ENCODE results near the gene ABL2. TPM values are rescaled to one million over a fixed set of nuclear protein-coding genes. Genes with fewer than 3 reads are reported as not detected.
A peak's percentile ranks its signal among the peaks of the same experiment; 100 is the strongest.

Gene ABL2
- total and polyA plus RNA-seq, 9 of the 15 experiments (the other 6 are each of a cell fraction or from before 2014, with no cell fraction given) = 1.4 to 15.0 (median 8.6) TPM

DNA sequence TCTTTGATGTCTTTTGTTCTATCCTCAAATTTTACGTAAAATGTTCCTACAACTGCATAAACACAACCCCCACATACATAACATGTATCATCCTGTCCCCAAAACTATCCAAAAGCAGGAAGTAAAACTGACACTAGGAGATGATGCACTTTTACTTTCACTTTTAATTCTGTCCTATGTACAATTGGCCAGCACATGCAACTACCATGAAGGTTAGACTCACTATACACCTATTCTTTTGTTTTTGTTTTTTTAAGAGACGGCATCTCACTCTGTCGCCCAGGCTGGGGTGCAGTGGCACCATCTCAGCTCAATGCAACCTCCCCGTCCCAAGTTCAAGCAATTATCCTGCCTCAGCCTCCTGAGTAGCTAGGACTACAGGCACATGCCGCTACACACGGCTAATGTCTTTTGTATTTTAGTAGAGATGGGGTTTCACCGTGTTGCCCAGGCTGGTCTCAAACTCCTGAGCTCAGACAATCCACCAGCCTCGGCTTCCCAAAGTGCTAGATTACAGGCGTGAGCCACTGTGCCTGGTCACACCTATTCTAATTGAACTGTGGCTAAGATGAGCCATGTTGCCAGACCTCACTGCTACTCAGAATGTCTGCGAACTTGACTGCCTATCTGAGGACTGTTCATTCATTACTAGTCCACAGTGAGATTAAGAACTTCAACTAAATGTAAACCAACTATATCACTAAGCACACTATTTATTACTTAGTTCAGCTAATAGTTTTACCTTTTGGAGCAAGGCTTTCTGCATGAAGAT lies 99.6 kb downstream of the ABL2 start:
- POLR2A ChIA-PET = interaction anchor here (0.6 to 1.0 kb wide), 2 partner anchors 9 to 320 kb away, joined by 3 to 4 read pairs; no protein-coding TSS in a partner anchor
- TF ChIP-seq NFE2 (IDR thresholded peaks at IDR 0.05; ENCODE audit: low read depth) = no peak
- no peak for TF ChIP-seq MYNN (IDR thresholded peaks at IDR 0.05)
- no peak for TF ChIP-seq MYNN (CRISPR knock-in tag; IDR thresholded peaks at IDR 0.05)
- no peak for TF ChIP-seq POLR3G (IDR thresholded peaks at IDR 0.05; ENCODE audit: extremely low read depth, insufficient read length, insufficient replicate concordance)
- 0 out of 2 replicates have a peak, but pooled peaks have one; percentile 31 for TF ChIP-seq ZNF165 (CRISPR knock-in tag; IDR thresholded peaks at IDR 0.05; ENCODE audit: borderline replicate concordance)
- TF ChIP-seq, protein P1, sequence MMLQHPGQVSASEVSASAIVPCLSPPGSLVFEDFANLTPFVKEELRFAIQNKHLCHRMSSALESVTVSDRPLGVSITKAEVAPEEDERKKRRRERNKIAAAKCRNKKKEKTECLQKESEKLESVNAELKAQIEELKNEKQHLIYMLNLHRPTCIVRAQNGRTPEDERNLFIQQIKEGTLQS (IDR thresholded peaks at IDR 0.05) = no peak
- TF ChIP-seq, protein P1 (CRISPR knock-in tag; conservative IDR thresholded peaks at IDR 0.05) = no peak
- TF ChIP-seq, protein P2, sequence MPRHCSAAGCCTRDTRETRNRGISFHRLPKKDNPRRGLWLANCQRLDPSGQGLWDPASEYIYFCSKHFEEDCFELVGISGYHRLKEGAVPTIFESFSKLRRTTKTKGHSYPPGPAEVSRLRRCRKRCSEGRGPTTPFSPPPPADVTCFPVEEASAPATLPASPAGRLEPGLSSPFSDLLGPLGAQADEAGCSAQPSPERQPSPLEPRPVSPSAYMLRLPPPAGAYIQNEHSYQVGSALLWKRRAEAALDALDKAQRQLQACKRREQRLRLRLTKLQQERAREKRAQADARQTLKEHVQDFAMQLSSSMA (CRISPR knock-in tag; IDR thresholded peaks at IDR 0.05) = no peak
- TF ChIP-seq DACH1 (IDR thresholded peaks at IDR 0.05; ENCODE audit: partially characterized antibody) = no peak
- no peak for TF ChIP-seq ZNF197 (CRISPR knock-in tag; IDR thresholded peaks at IDR 0.05; ENCODE audit: low read depth)
- no peak for TF ChIP-seq ZNF184 (CRISPR knock-in tag; IDR thresholded peaks at IDR 0.05)
- TF ChIP-seq RBM34 (IDR thresholded peaks at IDR 0.05; ENCODE audit: borderline replicate concordance, insufficient read depth, low read length) = no peak
- peak; percentile 68 for TF ChIP-seq MYC (IDR thresholded peaks at IDR 0.05; ENCODE audit: low read depth, low read length)
- TF ChIP-seq MYC (CRISPR knock-in tag; IDR thresholded peaks at IDR 0.05; ENCODE audit: borderline replicate concordance, low read depth) = no peak
- TF ChIP-seq GABPB1 (CRISPR knock-in tag; IDR thresholded peaks at IDR 0.05) = no peak
- no peak for TF ChIP-seq ZNF561 (CRISPR knock-in tag; conservative IDR thresholded peaks at IDR 0.05)
- TF ChIP-seq, protein P3, sequence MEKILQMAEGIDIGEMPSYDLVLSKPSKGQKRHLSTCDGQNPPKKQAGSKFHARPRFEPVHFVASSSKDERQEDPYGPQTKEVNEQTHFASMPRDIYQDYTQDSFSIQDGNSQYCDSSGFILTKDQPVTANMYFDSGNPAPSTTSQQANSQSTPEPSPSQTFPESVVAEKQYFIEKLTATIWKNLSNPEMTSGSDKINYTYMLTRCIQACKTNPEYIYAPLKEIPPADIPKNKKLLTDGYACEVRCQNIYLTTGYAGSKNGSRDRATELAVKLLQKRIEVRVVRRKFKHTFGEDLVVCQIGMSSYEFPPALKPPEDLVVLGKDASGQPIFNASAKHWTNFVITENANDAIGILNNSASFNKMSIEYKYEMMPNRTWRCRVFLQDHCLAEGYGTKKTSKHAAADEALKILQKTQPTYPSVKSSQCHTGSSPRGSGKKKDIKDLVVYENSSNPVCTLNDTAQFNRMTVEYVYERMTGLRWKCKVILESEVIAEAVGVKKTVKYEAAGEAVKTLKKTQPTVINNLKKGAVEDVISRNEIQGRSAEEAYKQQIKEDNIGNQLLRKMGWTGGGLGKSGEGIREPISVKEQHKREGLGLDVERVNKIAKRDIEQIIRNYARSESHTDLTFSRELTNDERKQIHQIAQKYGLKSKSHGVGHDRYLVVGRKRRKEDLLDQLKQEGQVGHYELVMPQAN (IDR thresholded peaks at IDR 0.05; ENCODE audit: borderline replicate concordance) = peak; percentile 49; the same call in 1 of the 2 replicates
- TF ChIP-seq ZNF668 (CRISPR knock-in tag; IDR thresholded peaks at IDR 0.05) = peak; percentile 68; the same call in 1 of the 2 replicates
- no peak for TF ChIP-seq ZNF644 (tag; IDR thresholded peaks at IDR 0.05; ENCODE audit: low read depth)
- no peak for TF ChIP-seq GTF2E2 (tag; IDR thresholded peaks at IDR 0.05)
- TF ChIP-seq ARID2 (IDR thresholded peaks at IDR 0.05) = no peak

More for the DNA sequence above, 99.6 kb downstream of the ABL2 start:
- Histone ChIP-seq H3K79me2 (ENCODE audit: control insufficient read depth, insufficient read depth, low read length) (no peaks in the 10 kb centered on the region; the same call in 2 of the 3 replicates), H3K27ac (ENCODE audit: extremely low read depth, low read depth, low read length) (peak overlapping the region; percentile 47; the same call in 2 of the 3 replicates), H3K9ac (ENCODE audit: insufficient read depth in 1 of 2, low read depth in 2 of 2, low read length in 2 of 2) (no peak overlapping the region; a peak in 1 of 4 replicates), H2AFZ (ENCODE audit: low read depth, low read length) (peak overlapping the region; percentile 67), H3K9me1 (ENCODE audit: control insufficient read depth, insufficient read depth, low read length) (no peaks in the 10 kb centered on the region), H3K4me1 (replicated peaks in 1 of 2; ENCODE audit: control insufficient read depth in 2 of 2, insufficient read depth in 2 of 2, low read length in 2 of 2) (peaks cover 9 to 15% of the 10 kb centered on the region in 2 experiments; a peak in 3 of 5 replicates), H3K9me3 (replicated peaks; ENCODE audit: control insufficient read depth, insufficient read depth, low read depth, low read length) (no peaks in the 10 kb centered on the region), H3K27me3 (ENCODE audit: control insufficient read depth in 2 of 2, insufficient read depth in 2 of 2, low read length in 2 of 2) (no peaks in the 10 kb centered on the region), H3K36me3 (ENCODE audit: control insufficient read depth, insufficient read depth, low read length) (peaks cover 24% of the 10 kb centered on the region), H4K20me1 (replicated peaks; ENCODE audit: control insufficient read depth, insufficient read depth, low read length) (no peaks in the 10 kb centered on the region), H3K4me3 (no peak overlapping the region), H3K4me2 (ENCODE audit: insufficient read depth, low read length) (peak overlapping the region; percentile 66)
- BruUV-seq (replicated peaks) = no TSS peak
- 67% methylated on average over 10 of the region's 10 CpGs for WGBS (ENCODE audit: insufficient coverage, low coverage, missing lambda C conversion rate)
- in situ Hi-C loops (cut with MboI) = loop anchor here (10.0 kb wide), 1 partner anchor 235 kb away; the partner anchor contains the start of gene AXDND1
- ATAC-seq (peak; percentile 82), DNase-seq (ENCODE audit: extremely low read depth in 1 of 4, low spot score in 3 of 4) (peak in 1 of 4 experiments; percentile 10), FAIRE-seq (no peak)
- CTCF ChIA-PET (ENCODE audit: low intra/inter-chr PET ratio) = no interaction called here
- intact Hi-C loops (cut with micrococcal nuclease) = no loop called here
